Endothelial cell of hepatic sinusoid (primary cell): ENCODE data around the gene MEF2D.

Source experiments
- in situ Hi-C: cut with HindIII; loops from 2 replicates; pipeline ENCODE4 v1.10.0; 2017; ENCODE audit warnings: low sequenced_read_pairs

Gene MEF2D

DNA sequence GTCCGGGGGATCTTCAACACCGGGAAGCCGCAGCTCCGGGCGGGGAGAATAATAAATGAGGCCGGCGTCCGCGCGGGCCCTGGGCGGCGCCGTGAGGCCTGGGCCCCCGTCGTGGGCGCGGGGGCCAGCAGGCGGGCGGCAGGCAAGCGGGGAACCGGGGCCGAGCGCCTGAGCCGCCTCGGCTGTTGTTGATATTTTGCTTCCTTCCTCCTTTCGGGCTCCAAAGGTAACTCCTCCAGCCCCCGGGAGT is at the start of gene MEF2D:
Gene MEF2D, minus strand, starts transcription at position 233 of the 250 bp plus-strand sequence. CDS start 17,483 bp downstream, outside the sequence.
- in situ Hi-C loops, result no loop called here

GRCh38 chr1:156550346-156550745 is 49.8 kb upstream of the MEF2D start:
- in situ Hi-C loops, result no loop called here

- in situ Hi-C loops, result no loop called here
These were observed 49.3 kb upstream of the MEF2D start for GRCh38 chr1:156549831-156550230.

DNA sequence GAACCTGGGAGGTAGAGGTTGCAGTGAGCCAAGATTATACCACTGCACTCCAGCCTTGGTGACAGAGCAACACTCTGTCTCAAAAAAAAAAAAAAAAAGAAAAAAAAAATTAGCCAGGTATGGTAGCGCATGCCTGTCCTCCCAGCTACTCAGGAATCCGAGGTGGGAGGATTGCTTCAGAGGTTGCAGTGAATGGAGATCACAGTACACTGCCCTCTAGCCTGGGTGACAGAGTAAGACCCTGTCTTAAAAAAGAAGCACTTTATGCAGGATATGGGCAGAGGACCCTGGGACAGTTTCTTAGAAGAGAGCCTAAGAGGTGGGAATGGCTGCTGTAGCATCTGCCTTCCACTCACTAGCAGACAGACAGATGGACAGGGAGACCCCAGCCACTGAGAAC is 48.8 kb upstream of the MEF2D start:
- in situ Hi-C loops, result no loop called here

GRCh38 chr1:156547982-156548381 is 47.4 kb upstream of the MEF2D start:
- in situ Hi-C loops, result no loop called here

DNA sequence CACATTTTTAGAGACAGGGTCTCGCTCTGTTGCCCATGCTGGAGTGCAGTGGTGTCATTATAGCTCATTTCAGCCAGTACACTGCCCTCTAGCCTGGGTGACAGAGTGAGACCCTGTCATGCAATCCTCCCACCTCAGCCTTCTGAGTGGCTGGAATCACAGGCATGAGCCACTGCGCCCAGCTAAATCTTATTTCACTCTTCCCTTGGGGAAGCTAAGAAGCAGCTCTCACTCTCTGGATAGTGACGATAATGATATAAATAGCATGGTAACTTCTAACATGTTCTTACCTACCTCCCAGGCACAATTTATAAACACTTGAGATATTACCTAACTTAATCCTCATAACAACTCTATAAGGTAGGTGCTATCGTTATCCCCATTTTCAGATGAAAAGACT is 46.9 kb upstream of the MEF2D start:
- in situ Hi-C loops, result no loop called here

DNA sequence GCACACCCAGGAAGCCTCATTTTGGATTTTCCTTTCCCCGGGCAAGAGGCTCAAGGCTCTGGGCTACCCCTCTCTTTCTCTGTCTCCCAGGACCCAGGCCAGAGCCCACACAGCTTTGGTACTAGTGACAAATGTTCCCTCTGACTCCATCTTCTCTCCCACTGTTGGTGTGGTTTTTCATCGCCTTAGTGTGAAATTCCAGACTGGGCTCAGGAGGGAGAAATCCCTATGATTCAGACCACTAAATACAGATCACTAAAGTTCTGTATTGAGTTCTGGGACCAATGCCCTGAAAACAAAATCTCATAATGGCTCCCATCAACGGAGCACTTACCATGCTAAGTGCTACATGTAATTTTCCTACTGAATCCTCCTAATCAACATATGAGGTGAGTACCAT is 45.7 kb upstream of the MEF2D start:
- in situ Hi-C loops, result no loop called here

DNA sequence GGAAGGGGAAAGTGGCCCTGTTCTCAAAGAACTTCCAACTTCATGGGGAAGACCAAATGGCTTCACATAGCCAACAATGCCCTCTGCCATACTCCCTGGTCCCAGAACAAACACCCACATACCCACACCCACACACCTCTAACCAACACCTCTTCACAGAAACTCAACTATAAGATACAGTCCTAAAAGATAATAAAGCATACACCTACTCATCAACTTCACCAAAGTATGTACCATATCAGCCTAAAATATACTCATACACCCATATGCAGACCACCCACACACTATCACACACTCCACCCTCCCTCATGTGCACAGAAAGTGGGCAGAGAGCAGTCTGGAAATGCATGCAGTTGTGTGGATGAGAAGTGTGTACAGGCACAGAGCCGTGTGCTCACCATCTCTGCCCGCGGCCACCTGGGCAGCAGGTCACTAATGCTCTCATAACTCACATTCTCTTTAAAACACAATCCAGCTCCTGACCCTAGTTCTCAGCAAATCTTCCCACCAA is 44.1 kb upstream of the MEF2D start:
- in situ Hi-C loops, result no loop called here

DNA sequence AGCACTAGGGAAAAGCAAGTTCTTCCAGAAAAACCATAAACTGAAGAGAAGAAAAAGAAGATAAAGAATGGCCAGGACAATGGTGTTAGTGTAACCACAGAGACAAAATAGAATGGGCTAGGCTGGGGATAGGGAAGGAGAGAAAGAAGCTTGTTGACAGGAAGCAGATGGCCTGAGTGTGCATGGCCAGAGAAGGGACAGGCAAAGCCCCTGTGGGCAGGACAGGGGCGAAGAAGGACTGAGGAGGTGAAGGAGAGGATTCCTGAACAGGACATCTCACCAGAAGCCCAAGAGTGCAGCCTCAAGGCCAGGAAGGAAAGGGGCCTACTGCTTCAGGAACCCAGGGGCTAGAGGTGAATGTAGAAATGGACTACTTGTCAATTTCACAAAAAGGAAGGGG is 42.5 kb upstream of the MEF2D start:
- in situ Hi-C loops, result no loop called here

DNA sequence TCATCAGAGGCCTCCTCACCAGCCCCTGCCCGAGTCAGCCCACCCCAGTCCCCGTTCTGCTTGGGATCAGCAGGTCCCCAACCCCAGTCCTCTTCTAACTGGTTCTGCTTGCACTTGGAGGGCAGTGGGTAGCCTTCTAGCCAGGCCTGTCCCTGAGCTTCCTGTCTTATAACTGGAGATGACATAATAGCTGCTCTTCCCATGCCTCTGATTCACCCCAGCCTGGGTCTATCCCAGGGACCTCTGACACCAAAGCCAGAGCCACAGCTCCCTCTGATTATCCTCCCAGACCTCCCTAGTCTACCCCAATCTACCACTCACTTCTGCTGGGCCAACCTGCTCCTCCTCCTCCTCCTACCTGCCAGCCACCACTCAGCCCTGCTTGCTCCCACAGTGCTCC is 40.4 kb upstream of the MEF2D start:
- in situ Hi-C loops, result no loop called here

GRCh38 chr1:156539818-156540355 is 39.3 kb upstream of the MEF2D start:
- in situ Hi-C loops, result no loop called here

DNA sequence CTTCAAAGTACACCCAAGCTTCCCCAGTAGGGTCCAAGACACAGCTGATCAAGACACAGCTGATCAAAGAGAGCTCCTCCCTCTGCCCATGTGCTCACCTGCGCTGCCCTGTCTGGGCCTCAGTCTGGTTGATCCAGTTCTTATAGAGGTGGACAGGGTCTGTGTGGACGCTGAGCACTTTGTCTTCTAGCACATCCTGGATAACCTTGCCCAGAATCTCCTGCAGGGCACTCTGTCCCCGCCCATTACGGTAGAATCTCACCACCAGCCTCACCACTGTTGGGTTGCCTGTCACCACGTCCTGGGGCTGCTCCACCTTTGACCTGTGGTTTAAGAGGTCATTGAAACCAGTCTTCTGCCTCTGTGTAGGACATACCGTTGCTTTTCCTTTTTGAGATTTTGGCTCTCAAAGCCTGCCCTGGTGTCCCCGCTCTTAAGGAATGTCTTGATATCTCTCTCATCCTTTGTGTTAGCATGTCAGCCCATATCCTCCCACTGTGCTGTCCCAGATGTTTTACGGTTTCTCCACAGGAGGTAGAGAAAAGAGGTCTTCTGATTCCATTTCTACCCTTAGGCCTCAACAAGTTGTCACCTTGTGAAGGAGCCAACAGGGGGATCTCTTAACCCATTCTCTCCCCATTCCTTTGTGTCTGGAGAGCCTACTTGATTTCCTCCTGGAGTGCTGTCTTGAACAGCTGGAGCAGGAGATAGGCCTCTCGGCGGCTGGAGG is 38.3 kb upstream of the MEF2D start:
- in situ Hi-C loops, result no loop called here

DNA sequence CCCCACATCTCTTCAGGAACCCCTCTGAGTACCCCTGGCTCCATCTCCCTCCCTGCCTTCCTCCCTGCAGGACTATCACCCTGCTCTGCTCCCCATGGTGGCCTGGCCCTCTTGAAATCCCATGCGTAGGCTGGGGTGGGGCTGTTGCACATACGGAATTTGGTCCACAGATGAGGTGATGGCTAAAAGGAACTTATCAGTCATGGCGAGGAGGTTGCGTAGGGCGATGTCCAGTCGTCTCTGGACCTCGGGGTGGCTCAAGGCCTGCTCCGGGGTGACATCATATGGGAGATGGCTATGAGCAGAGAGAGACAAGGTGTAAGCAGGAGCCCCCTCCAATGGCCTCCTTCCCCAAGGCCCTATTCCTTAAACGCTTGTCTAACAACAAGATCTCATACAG is 36.5 kb upstream of the MEF2D start:
- in situ Hi-C loops, result no loop called here

DNA sequence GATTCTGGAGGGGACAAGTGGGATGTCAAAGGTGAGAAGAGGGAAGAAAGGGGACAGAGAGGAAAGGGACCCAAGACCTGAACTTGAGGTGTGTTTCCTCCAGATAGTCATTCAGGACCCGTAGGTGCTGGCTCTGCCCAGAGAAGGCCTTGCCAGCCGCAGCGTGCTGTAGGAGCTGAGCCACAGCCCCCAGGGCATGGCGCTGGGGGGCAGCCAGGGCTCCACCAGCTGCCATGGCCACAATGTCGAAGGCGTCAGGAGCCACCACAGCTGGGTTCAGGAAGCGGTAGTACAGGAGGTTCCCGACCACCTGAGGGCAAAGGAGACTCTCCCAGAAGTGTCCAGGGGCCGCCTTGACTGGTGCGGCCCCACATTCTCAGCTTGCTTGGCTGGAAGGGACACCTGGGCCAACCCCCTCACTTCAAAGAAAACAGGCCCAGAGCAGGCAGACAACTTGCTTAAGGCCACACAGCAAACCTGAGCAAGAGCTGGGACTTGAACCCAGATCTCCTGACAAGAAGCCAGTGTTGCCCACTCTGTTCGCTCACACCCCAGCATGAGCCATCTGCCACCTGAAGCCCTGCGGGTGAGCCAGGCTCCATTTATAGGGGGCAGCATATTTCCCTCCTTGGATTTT is 34.0 kb upstream of the MEF2D start:
- in situ Hi-C loops, result no loop called here

DNA sequence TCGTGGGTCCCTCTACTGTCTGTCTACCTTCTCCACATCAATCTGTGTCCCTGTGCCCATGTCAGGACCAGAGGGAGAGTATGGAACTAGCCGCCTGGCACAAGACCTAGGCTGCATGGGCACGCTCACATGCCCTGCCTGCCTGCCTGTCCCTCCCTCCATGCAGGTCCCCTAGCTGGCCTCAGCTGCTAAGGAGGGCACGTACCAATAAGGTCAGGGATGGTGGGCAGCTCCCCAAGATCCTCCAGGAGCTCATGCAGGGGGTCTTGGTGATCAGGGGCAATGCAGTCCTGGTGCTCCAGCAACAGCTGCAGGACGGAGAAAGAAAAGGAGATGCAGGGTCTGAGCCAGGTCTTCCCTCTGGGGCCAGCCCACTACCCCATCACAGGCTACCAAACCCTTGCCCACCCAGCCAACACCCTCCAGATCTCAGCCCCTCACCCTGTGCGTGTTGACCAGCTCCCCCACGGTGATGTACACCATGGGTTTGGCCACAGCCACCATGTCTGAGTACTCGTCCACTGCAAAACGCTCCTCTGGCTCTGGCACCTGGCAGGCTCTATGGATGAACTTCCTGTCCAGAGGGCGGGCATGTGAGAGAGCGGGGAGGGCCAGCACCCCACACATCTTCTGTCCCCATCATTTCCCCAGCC is 33.1 kb upstream of the MEF2D start:
- in situ Hi-C loops, result no loop called here

DNA sequence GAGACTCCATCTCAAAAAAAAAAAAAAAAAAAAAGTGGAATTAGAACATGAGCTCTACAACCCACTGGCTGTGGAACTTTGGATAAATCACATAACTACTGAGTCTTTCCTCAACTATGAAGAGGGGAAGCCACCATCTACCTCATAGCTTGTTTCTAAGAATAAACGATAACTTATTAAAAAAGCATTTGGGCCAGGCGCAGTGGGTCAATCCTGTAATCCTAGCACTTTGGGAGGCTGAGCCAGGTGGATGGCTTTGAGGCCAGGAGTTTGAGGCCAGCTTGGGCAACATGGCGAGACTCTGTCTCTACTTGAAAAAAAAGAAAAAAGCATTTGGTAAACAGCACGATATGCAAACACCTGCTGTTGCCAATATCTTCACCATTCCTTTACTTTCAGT is 31.8 kb upstream of the MEF2D start:
- in situ Hi-C loops, result no loop called here

GRCh38 chr1:156530006-156530405 is 29.4 kb upstream of the MEF2D start:
- in situ Hi-C loops, result no loop called here

- in situ Hi-C loops, result no loop called here
These were observed 28.4 kb upstream of the MEF2D start for GRCh38 chr1:156528875-156529425.

DNA sequence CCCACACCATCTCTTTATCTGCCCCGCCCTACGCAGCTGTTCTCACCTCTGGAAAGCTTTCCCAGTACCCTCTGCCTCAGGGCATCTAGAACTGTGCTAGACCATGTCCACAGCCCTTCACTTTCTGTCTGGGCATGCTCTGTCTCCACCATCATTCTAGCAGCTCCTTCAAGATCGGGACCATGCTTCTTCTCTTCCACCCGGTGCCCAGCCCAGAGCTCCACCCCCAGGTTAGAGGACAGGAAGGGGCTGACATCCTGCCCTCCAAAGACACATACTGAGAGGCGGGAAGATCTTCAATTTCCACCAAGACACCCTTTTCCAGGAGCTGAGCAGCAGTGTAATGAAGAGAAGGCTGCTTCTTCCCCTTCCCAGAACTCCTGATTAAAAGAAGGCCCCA is 27.7 kb upstream of the MEF2D start:
- in situ Hi-C loops, result no loop called here

DNA sequence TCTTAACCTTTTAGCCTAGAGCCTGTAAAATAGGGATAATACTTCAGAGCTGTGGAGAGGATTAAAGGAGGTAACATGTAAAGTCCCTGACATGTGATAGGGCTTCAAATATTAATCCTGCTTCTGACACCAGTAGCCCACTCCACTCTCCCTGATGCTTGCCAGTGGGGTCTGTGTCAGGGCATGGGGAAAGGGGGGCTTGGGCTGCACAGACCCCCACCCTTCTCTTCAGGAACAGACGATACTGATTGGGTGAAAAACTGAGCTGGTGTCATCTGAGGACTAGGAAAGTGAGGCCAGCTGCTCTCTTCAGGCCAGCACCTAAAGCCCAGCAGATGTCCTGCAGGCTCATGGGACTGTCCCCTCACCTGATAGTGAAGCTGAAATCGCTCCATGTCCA is 27.0 kb upstream of the MEF2D start:
- in situ Hi-C loops, result no loop called here

DNA sequence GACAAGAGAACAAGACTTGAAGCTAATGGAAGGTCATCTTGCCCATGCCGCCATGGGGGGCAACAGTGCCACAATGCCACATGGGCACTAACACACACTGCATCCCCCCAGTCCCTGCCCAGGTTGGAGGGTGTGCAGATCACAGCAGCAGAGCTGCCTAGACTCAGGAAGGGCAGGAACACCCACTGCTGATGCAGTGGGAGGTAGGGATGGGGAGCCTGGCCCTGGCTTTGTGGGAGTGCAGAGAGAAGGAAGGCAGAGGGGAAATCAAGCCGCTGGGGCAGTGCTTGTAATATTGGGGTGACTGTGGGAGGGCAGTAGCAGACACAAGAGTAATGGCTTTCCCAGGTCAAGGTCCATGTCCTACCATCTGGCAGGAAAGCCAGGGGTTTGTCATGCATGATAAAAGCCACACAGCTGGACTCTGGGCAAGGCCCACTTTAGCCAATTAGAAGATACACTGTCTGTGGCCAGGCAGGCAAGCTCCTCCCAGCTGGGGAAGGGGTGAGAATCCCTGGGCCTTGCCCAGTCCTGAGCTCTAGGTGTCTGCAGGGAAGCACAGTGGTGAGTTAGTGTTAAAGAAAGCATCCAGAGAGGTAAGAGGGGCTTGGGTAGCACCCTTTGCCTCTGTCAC is 25.4 kb upstream of the MEF2D start:
- in situ Hi-C loops, result no loop called here
